IPS DF 6.9 (cell line): ENCODE measurements around the gene OSGEPL1.
A peak's percentile ranks its signal among the peaks of the same experiment; 100 is the strongest.
"Not testable (repeated sequence)": the region's sequence is repeated elsewhere in the genome, so short reads cannot be mapped to it uniquely, and the experiment has no call there.

Source experiments
- DNase-seq: peaks from one replicate; pipeline ENCODE4 v3.0.0-alpha.2; 2013; ENCODE audit warnings: low read depth, low spot score
- H3K27ac ChIP-seq: one replicate; pipeline ENCODE4 v1.5.1; 2013; ENCODE audit warnings: low read length, control low read depth
- H3K27me3 ChIP-seq: 2 replicates; pipeline ENCODE4 v1.6.1; 2013; ENCODE audit warnings: mild to moderate bottlenecking, low read length; ENCODE audit not compliant: control insufficient read depth, insufficient read depth
- H3K36me3 ChIP-seq: 2 replicates; pipeline ENCODE4 v1.6.1; 2013; ENCODE audit warnings: low read length; ENCODE audit not compliant: control insufficient read depth, insufficient read depth
- H3K4me1 ChIP-seq: 2 replicates; pipeline ENCODE4 v1.6.1; 2013; ENCODE audit warnings: low read length; ENCODE audit not compliant: control insufficient read depth, insufficient read depth
- H3K4me3 ChIP-seq: 2 replicates; pipeline ENCODE4 v1.5.1; 2013; ENCODE audit warnings: mild to moderate bottlenecking, low read length
- H3K9me3 ChIP-seq: 2 replicates; pipeline ENCODE4 v1.6.1; 2013; ENCODE audit warnings: low read length, inconsistent platforms; ENCODE audit not compliant: control insufficient read depth, insufficient read depth
- WGBS: extraction: QIAGEN DNeasy Blood & Tissue Kit; methylation state at CpG from one replicate; pipeline ENCODE4 v1.1.7; 2013; ENCODE audit warnings: mixed read lengths, missing lambda C conversion rate; ENCODE audit not compliant: insufficient read length, insufficient coverage; 5-methylcytosine and 5-hydroxymethylcytosine counted together

The OSGEPL1 gene

GRCh38 chr2:189751080-189751658, 11.4 kb downstream of the OSGEPL1 start:
- DNase-seq = peak; percentile 7
- Histone ChIP-seq H3K27ac (no peak overlapping the region), H3K4me3 (no peak overlapping the region), H3K27me3 (no peaks in the 10 kb centered on the region), H3K36me3 (no peaks in the 10 kb centered on the region; the same call in 1 of the 2 replicates), H3K4me1 (no peaks in the 10 kb centered on the region), H3K9me3 (no peaks in the 10 kb centered on the region)
- no CpG with 5 or more reads among the region's 10 CpGs for WGBS

GRCh38 chr2:189729430-189729829, 33.2 kb downstream of the OSGEPL1 start:
- H3K4me1 ChIP-seq = no peaks in the 10 kb centered on the region
- WGBS = no CpG with 5 or more reads among the region's 3 CpGs
- no peaks in the 10 kb centered on the region for H3K36me3 ChIP-seq
- DNase-seq = no peak
- H3K9me3 ChIP-seq = no peaks in the 10 kb centered on the region
- H3K27ac ChIP-seq = no peak overlapping the region
- no peaks in the 10 kb centered on the region for H3K27me3 ChIP-seq
- H3K4me3 ChIP-seq = no peak overlapping the region

GRCh38 chr2:189726849-189727248, 35.7 kb downstream of the OSGEPL1 start:
- DNase-seq = no peak

GRCh38 chr2:189726271-189726670, 36.3 kb downstream of the OSGEPL1 start:
- DNase-seq = no peak
- no peaks in the 10 kb centered on the region for H3K36me3 ChIP-seq
- H3K27ac ChIP-seq = no peak overlapping the region
- H3K9me3 ChIP-seq = no peaks in the 10 kb centered on the region
- H3K4me3 ChIP-seq = no peak overlapping the region
- no CpG with 5 or more reads among the region's 1 CpG for WGBS
- H3K4me1 ChIP-seq = no peaks in the 10 kb centered on the region
- H3K27me3 ChIP-seq = no peaks in the 10 kb centered on the region

More at GRCh38 chr2:189726849-189727248, 35.7 kb downstream of the OSGEPL1 start:
- Histone ChIP-seq H3K36me3 (no peaks in the 10 kb centered on the region), H3K4me3 (no peak overlapping the region), H3K27ac (no peak overlapping the region), H3K4me1 (no peaks in the 10 kb centered on the region), H3K9me3 (no peaks in the 10 kb centered on the region), H3K27me3 (no peaks in the 10 kb centered on the region)

- H3K27me3 ChIP-seq = no peaks in the 10 kb centered on the region
- no peak for DNase-seq
- no peaks in the 10 kb centered on the region for H3K36me3 ChIP-seq
- H3K4me3 ChIP-seq = no peak overlapping the region
- H3K9me3 ChIP-seq = no peaks in the 10 kb centered on the region
- no peak overlapping the region for H3K27ac ChIP-seq
- no peaks in the 10 kb centered on the region for H3K4me1 ChIP-seq
Measured at GRCh38 chr2:189723192-189723591, 39.4 kb downstream of the OSGEPL1 start.

DNA sequence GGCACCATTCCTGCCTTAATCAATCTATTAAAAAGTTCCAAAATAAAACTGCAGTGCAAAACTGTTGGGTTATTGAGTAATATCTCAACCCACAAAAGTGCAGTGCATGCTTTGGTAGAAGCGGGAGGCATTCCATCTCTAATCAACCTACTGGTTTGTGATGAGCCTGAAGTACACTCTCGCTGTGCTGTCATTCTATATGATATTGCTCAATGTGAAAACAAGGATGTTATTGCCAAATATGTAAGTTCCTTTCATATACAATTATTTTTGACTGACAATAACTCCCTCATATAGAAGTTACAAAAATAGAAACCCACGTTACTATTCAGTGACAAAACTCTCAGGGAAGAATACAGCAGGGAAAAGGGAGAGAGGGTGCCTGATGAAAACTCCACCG, 43.0 kb downstream of the OSGEPL1 start:
- H3K4me3 ChIP-seq = no peak overlapping the region
- DNase-seq = no peak
- no peaks in the 10 kb centered on the region for H3K9me3 ChIP-seq
- no peaks in the 10 kb centered on the region for H3K4me1 ChIP-seq
- WGBS = no CpG with 5 or more reads among the region's 4 CpGs
- no peaks in the 10 kb centered on the region for H3K36me3 ChIP-seq
- no peaks in the 10 kb centered on the region for H3K27me3 ChIP-seq
- no peak overlapping the region for H3K27ac ChIP-seq

- DNase-seq, H3K36me3 ChIP-seq, H3K27ac ChIP-seq, H3K27me3 ChIP-seq, H3K4me1 ChIP-seq, H3K4me3 ChIP-seq, H3K9me3 ChIP-seq: not testable (repeated sequence)
- no CpG with 5 or more reads among the region's 1 CpG for WGBS
Measured at GRCh38 chr2:189717593-189717992, 45.0 kb downstream of the OSGEPL1 start.

GRCh38 chr2:189709501-189710221, 52.9 kb downstream of the OSGEPL1 start:
- Histone ChIP-seq H3K9me3 (no peaks in the 10 kb centered on the region), H3K4me1 (no peaks in the 10 kb centered on the region), H3K27me3 (no peaks in the 10 kb centered on the region), H3K27ac (no peak overlapping the region), H3K4me3 (no peak overlapping the region), H3K36me3 (0 out of 2 replicates have a peak, but pooled peaks cover 2% of the 10 kb centered on the region)
- DNase-seq = no peak
- no CpG with 5 or more reads among the region's 5 CpGs for WGBS

DNA sequence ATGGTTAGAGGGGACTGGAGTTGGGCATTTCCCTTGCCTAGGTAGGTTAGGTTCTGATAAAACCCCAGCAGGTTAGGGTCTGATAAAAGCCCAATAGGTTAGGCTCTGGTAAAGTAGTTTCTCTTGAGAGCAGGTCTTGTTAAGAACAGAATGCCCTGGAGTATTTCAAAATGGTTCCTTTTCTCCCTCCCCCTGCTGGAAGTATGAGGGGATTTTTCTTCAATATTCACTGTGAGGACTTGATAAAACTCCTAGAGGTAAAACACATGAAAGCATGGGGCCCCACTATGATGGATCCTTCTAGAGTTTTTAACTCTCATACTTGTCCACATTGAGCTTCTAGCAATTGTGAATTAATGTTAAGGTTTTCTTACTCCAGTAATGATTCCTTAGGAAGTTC, 60.5 kb downstream of the OSGEPL1 start:
- Histone ChIP-seq H3K9me3 (no peaks in the 10 kb centered on the region), H3K27ac (no peak overlapping the region), H3K36me3 (no peaks in the 10 kb centered on the region), H3K4me1 (no peaks in the 10 kb centered on the region), H3K27me3 (no peaks in the 10 kb centered on the region), H3K4me3 (no peak overlapping the region)
- no peak for DNase-seq

GRCh38 chr2:189700681-189701080, 61.9 kb downstream of the OSGEPL1 start:
- no peaks in the 10 kb centered on the region for H3K36me3 ChIP-seq
- H3K27me3 ChIP-seq = no peaks in the 10 kb centered on the region
- no peak overlapping the region for H3K27ac ChIP-seq
- WGBS = no CpG with 5 or more reads among the region's 2 CpGs
- H3K4me3 ChIP-seq = no peak overlapping the region
- no peak for DNase-seq
- H3K9me3 ChIP-seq = no peaks in the 10 kb centered on the region
- H3K4me1 ChIP-seq = no peaks in the 10 kb centered on the region
